ENCODE data around the gene GON4L. TPM values are rescaled to one million over a fixed set of nuclear protein-coding genes. Genes with fewer than 3 reads are reported as not detected.
A peak's percentile ranks its signal among the peaks of the same experiment; 100 is the strongest.
"Not testable (repeated sequence)": the region's sequence is repeated elsewhere in the genome, so short reads cannot be mapped to it uniquely, and the experiment has no call there.

Gene GON4L
- total RNA-seq, 1 donor from 2014 or later = 46.5 TPM

DNA sequence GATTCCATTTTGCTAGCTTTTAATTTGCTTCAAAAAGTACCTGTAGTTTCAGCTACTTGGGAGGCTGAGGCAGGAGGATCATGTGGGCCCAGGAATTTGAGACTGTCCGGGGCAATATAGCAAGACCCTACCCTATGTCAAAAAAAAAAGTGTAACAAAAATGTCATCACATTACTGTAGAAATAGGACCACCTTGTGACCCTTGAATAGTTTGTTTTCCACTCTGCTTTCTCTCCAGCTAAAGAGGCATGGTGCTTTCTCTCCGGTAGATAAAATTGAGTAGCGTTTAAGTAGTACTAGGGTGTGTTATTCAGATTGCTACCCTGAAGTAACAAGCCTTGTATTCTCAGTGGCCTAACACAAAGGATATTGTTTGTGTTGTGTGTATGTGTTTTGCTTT, 144.4 kb downstream of the GON4L start:
- H3K27me3 Mint-ChIP-seq (ENCODE audit: low read depth); H3K27ac Mint-ChIP-seq (ENCODE audit: unreplicated experiment); H3K36me3 Mint-ChIP-seq (ENCODE audit: low read depth); H3K4me1 Mint-ChIP-seq (ENCODE audit: low read depth); H3K4me3 Mint-ChIP-seq (ENCODE audit: unreplicated experiment); DNase-seq (ENCODE audit: low spot score); H3K9me3 Mint-ChIP-seq (ENCODE audit: low read depth): not testable (repeated sequence)
- TF ChIP-seq, protein P1, sequence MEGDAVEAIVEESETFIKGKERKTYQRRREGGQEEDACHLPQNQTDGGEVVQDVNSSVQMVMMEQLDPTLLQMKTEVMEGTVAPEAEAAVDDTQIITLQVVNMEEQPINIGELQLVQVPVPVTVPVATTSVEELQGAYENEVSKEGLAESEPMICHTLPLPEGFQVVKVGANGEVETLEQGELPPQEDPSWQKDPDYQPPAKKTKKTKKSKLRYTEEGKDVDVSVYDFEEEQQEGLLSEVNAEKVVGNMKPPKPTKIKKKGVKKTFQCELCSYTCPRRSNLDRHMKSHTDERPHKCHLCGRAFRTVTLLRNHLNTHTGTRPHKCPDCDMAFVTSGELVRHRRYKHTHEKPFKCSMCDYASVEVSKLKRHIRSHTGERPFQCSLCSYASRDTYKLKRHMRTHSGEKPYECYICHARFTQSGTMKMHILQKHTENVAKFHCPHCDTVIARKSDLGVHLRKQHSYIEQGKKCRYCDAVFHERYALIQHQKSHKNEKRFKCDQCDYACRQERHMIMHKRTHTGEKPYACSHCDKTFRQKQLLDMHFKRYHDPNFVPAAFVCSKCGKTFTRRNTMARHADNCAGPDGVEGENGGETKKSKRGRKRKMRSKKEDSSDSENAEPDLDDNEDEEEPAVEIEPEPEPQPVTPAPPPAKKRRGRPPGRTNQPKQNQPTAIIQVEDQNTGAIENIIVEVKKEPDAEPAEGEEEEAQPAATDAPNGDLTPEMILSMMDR (IDR thresholded peaks at IDR 0.05) = peak; percentile 50

DNA sequence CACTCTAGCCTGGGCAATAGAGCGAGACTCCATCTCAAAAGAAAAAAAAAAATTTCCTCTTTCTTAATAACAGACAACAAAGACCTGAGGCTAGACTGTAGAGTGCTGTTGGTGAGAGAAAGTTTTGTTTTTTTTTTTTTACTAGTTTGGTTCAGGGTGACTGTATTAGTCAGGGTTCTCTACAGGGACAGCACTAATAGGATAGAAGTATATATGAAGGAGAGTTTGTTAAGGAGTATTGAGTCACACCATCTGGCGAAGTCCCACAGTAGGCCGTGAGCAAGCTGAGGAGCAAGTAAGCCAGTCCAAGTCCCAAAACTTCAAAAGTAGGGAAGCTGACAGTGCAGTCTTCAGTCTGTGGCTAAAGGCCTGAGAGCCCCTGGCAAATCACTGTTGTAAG, 145.6 kb downstream of the GON4L start:
- not testable (repeated sequence) for H3K27me3 Mint-ChIP-seq (ENCODE audit: low read depth); H3K27ac Mint-ChIP-seq (ENCODE audit: unreplicated experiment); H3K4me3 Mint-ChIP-seq (ENCODE audit: unreplicated experiment); H3K9me3 Mint-ChIP-seq (ENCODE audit: low read depth); H3K4me1 Mint-ChIP-seq (ENCODE audit: low read depth); DNase-seq (ENCODE audit: low spot score)
- H3K36me3 Mint-ChIP-seq (ENCODE audit: low read depth) = peaks cover 10% of the 10 kb centered on the region

DNA sequence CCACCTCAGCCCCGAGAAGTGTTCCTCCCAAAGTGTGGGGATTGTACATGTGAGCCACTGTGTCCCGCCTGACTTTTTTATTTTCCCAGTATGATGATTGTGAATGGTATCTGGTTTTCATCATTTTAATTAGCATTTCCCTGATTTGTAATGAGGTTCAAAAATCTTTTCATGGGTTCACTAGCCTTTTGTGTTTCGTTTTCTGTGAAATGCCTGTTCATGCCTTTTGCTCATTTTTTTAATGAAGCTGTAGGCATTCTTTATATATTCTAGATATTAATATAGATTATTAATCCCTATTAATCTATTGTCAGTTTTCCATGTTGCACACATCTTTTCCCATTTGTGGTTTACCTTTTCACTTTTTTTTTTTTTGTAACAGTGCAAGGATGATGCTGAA, 147.6 kb downstream of the GON4L start:
- Mint-ChIP-seq H3K4me1 (ENCODE audit: low read depth) (peaks cover 7% of the 10 kb centered on the region), H3K4me3 (ENCODE audit: unreplicated experiment) (no peak overlapping the region), H3K9me3 (ENCODE audit: low read depth) (no peaks in the 10 kb centered on the region), H3K27me3 (ENCODE audit: low read depth) (no peaks in the 10 kb centered on the region), H3K27ac (ENCODE audit: unreplicated experiment) (no peak overlapping the region), H3K36me3 (ENCODE audit: low read depth) (peaks cover 8% of the 10 kb centered on the region)
- no peak for DNase-seq (ENCODE audit: low spot score)
- TF ChIP-seq, protein P1 (IDR thresholded peaks at IDR 0.05) = no peak

DNA sequence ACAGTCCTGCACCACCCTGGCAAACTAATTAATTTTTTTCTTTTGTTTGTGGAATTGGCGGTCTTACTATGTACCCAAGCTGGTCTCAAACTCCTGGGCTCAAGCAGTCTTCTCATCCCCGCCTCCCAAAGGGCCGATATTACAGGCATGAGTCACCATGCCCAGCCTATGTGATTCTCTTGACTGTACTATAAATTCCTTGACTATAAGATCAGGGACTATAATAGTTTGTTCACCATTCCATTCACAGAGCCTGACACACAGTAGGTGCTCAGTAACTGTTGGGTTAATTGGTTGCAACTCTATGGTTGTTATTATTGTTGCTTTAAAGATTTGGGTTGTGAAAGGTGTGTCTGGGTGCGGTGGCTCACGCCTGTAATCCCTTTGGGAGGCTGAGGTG, 150.9 kb downstream of the GON4L start:
- TF ChIP-seq, protein P1 (IDR thresholded peaks at IDR 0.05) = no peak
- no peaks in the 10 kb centered on the region for H3K9me3 Mint-ChIP-seq (ENCODE audit: low read depth)
- H3K4me3 Mint-ChIP-seq (ENCODE audit: unreplicated experiment) = no peak overlapping the region
- H3K4me1 Mint-ChIP-seq (ENCODE audit: low read depth) = peaks cover 7% of the 10 kb centered on the region
- DNase-seq (ENCODE audit: low spot score) = no peak
- no peaks in the 10 kb centered on the region for H3K27me3 Mint-ChIP-seq (ENCODE audit: low read depth)
- H3K36me3 Mint-ChIP-seq (ENCODE audit: low read depth) = peaks cover 1% of the 10 kb centered on the region
- peak overlapping the region; percentile 73 for H3K27ac Mint-ChIP-seq (ENCODE audit: unreplicated experiment)

DNA sequence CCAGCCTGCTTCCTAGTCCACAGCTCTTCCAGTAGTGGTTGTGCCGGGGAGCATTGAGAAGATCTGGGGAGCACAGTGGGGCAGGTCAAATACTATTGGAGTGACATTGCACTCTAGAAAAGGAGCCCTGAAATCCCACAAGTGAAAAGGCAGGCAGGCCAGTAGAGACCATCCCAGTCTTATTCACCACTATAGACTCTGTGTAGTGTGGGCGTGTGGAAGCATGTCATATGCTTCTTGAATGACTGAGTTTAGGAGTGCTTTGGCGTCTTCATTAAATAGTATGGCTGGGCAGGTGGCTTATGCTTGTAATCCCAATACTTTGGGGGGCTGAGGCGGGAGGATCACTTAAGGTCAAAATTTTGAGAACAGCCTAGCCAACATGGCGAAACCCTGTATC, 152.6 kb downstream of the GON4L start:
- H3K27me3 Mint-ChIP-seq (ENCODE audit: low read depth); H3K9me3 Mint-ChIP-seq (ENCODE audit: low read depth); H3K27ac Mint-ChIP-seq (ENCODE audit: unreplicated experiment); H3K4me3 Mint-ChIP-seq (ENCODE audit: unreplicated experiment); DNase-seq (ENCODE audit: low spot score); H3K36me3 Mint-ChIP-seq (ENCODE audit: low read depth); H3K4me1 Mint-ChIP-seq (ENCODE audit: low read depth): not testable (repeated sequence)

DNA sequence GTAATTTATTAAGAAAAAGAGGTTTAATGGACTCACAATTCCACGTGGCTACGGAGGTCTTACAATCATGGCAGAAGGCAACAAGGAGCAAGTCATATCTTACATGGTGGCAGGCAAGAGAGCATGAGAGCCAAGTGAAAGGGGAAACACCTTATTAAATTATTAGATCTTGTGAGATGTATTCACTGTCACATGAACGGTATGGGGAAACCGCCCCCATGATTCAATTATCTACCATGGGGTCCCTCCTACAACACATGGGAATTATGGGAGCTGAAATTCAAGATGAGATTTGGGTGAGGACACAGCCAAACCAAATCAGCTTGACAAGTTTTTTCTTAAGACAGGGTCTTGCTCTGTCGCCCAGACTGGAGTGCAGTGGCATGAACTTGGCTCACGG, 153.8 kb downstream of the GON4L start:
- Mint-ChIP-seq H3K27me3 (ENCODE audit: low read depth) (no peaks in the 10 kb centered on the region), H3K4me1 (ENCODE audit: low read depth) (peaks cover 14% of the 10 kb centered on the region), H3K27ac (ENCODE audit: unreplicated experiment) (no peak overlapping the region), H3K4me3 (ENCODE audit: unreplicated experiment) (no peak overlapping the region), H3K9me3 (ENCODE audit: low read depth) (no peaks in the 10 kb centered on the region), H3K36me3 (ENCODE audit: low read depth) (peaks cover 1% of the 10 kb centered on the region)
- no peak for DNase-seq (ENCODE audit: low spot score)
- TF ChIP-seq, protein P1 (IDR thresholded peaks at IDR 0.05) = no peak

DNA sequence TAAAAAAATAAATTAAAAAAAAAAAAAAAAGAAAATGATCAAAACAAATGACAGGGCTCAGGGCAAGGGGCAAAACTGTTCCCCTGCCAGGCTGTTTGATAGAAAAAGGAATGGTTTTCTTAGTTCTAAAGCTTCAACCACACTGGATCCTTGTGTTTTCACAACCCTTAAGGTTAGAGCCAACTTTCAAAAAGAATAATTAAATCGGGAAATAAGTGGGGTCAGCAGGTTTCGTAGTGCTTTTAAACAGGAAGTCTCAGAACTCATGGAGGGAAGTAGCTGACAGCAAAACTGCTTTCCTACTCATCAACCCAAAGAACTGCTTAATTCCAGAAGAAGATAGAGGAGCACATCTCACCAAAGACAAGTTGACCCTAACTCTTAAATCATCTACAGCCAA, 155.3 kb downstream of the GON4L start:
- peaks cover 25% of the 10 kb centered on the region for H3K4me1 Mint-ChIP-seq (ENCODE audit: low read depth)
- not testable (repeated sequence) for H3K27ac Mint-ChIP-seq (ENCODE audit: unreplicated experiment); DNase-seq (ENCODE audit: low spot score); H3K36me3 Mint-ChIP-seq (ENCODE audit: low read depth); H3K9me3 Mint-ChIP-seq (ENCODE audit: low read depth); H3K27me3 Mint-ChIP-seq (ENCODE audit: low read depth); H3K4me3 Mint-ChIP-seq (ENCODE audit: unreplicated experiment)

Other genes with a start within 250 kb of the GON4L start
- gene MSTO1, start 247.0 kb downstream of the GON4L start, total RNA-seq = 40.4 to 71.7 TPM (median 42.6 TPM) in 3 replicates
- 40.8 to 45.0 TPM (median 41.9 TPM) in 3 replicates for gene YY1AP1, start 168.4 kb downstream of the GON4L start, total RNA-seq
- 64.8 to 70.6 TPM (median 65.4 TPM) in 3 replicates for gene DAP3, start 168.1 kb downstream of the GON4L start, total RNA-seq
- gene SYT11, start 2.4 kb upstream of the GON4L start, total RNA-seq = 3.4 to 5.3 TPM (median 4.9 TPM) in 3 replicates
- 39.8 to 52.2 TPM (median 51.4 TPM) in 3 replicates for gene RIT1, start 54.1 kb upstream of the GON4L start, total RNA-seq
- 32.3 to 43.2 TPM (median 35.2 TPM) in 3 replicates for gene KHDC4, start 77.2 kb upstream of the GON4L start, total RNA-seq
- gene RXFP4, start 84.4 kb upstream of the GON4L start, total RNA-seq = not detected in 3 replicates
- 50.0 to 214 TPM (median 203 TPM) in 3 replicates for gene ARHGEF2, start 121.3 kb upstream of the GON4L start, total RNA-seq
- gene SSR2, start 163.7 kb upstream of the GON4L start, total RNA-seq = 233 to 257 TPM (median 238 TPM) in 3 replicates
- 29.3 to 32.9 TPM (median 30.2 TPM) in 3 replicates for gene UBQLN4, start 196.6 kb upstream of the GON4L start, total RNA-seq
- 55.0 to 58.8 TPM (median 56.6 TPM) in 3 replicates for gene LAMTOR2, start 197.6 kb upstream of the GON4L start, total RNA-seq
- not detected in 3 replicates for gene RAB25, start 203.9 kb upstream of the GON4L start, total RNA-seq
- 11.7 to 12.7 TPM (median 12.0 TPM) in 3 replicates for gene MEX3A, start 225.3 kb upstream of the GON4L start, total RNA-seq